HEK293 (cell line): ENCODE data around the gene PAIP2.

ENCODE experiments used
- CTCF ChIA-PET: fragments of 350-600 bp; formaldehyde crosslinking; extraction: SDS; loops from one replicate; lab custom pipeline; 2021; ENCODE audit warnings: antibody characterized with exemption; lab: Yijun Ruan, JAX
- POLR2A ChIA-PET: fragments of 300-600 bp; formaldehyde crosslinking; extraction: SDS; loops from one replicate; lab custom pipeline; 2020; ENCODE audit warnings: antibody characterized with exemption, inconsistent platforms; lab: Yijun Ruan, JAX
- H3K27ac ChIP-seq: fragments of 200-500 bp; sonication (Bioruptor generic); 2 replicates; pipeline ENCODE4 v1.5.1; 2014; ENCODE audit warnings: low read depth, low read length, control low read depth, inconsistent platforms; ENCODE audit errors: extremely low read depth
- H3K36me3 ChIP-seq, 2 experiments: fragments of 200-500 bp in 1 of 2; sonication (Bioruptor generic) in 1 of 2; 1 replicate in 1 of 2; 2 replicates in 1 of 2; pipeline ENCODE4 v1.5.1; 2014 to 2017; ENCODE audit warnings: inconsistent platforms in 2 of 2, low read length in 2 of 2; ENCODE audit not compliant: control insufficient read depth in 2 of 2, insufficient read depth in 1 of 2
- H3K4me1 ChIP-seq: fragments of 200-500 bp; sonication (Bioruptor generic); 2 replicates; pipeline ENCODE4 v1.5.1; 2014; ENCODE audit warnings: mild to moderate bottlenecking, low read length, inconsistent platforms; ENCODE audit not compliant: control insufficient read depth, insufficient read depth
- H3K4me3 ChIP-seq: 2 replicates; pipeline ENCODE4 v1.5.1; 2011; ENCODE audit warnings: low read depth, mild to moderate bottlenecking, control low read depth, low read length, moderate library complexity
- H3K9me3 ChIP-seq: fragments of 200-500 bp; sonication (Bioruptor generic); 2 replicates; pipeline ENCODE4 v1.5.1; 2014; ENCODE audit warnings: low read depth, low read length, inconsistent platforms; ENCODE audit not compliant: control insufficient read depth, insufficient read depth
- FEZF1 ChIP-seq: fragments of 450-650 bp; formaldehyde crosslinking; IDR thresholded peaks from 2 replicates; pipeline ENCODE4 v1.5.1; 2016; ENCODE audit warnings: missing biosample characterization, missing genetic modification characterization
- MYNN ChIP-seq: fragments of 450-650 bp; formaldehyde crosslinking; IDR thresholded peaks from 2 replicates; pipeline ENCODE4 v1.5.1; 2016; ENCODE audit warnings: missing biosample characterization, missing genetic modification characterization, borderline replicate concordance
- RBAK ChIP-seq: fragments of 450-650 bp; formaldehyde crosslinking; IDR thresholded peaks from 2 replicates; pipeline ENCODE4 v1.5.1; 2016; ENCODE audit warnings: missing biosample characterization, missing genetic modification characterization
- SCRT1 ChIP-seq: fragments of 450-650 bp; formaldehyde crosslinking; IDR thresholded peaks from 2 replicates; pipeline ENCODE4 v1.5.1; 2016; ENCODE audit warnings: missing biosample characterization, missing genetic modification characterization, borderline replicate concordance
- SCRT2 ChIP-seq: fragments of 450-650 bp; formaldehyde crosslinking; IDR thresholded peaks from 2 replicates; pipeline ENCODE4 v1.5.1; 2016; ENCODE audit warnings: missing biosample characterization, missing genetic modification characterization
- ZNF114 ChIP-seq: fragments of 450-650 bp; formaldehyde crosslinking; IDR thresholded peaks from 2 replicates; pipeline ENCODE4 v1.5.0; 2017; ENCODE audit warnings: missing biosample characterization, missing genetic modification characterization
- ZNF23 ChIP-seq: fragments of 450-650 bp; formaldehyde crosslinking; IDR thresholded peaks from 2 replicates; pipeline ENCODE4 v1.5.1; 2016; ENCODE audit warnings: missing biosample characterization, missing genetic modification characterization, borderline replicate concordance
- ZNF391 ChIP-seq: fragments of 450-650 bp; formaldehyde crosslinking; IDR thresholded peaks from 2 replicates; pipeline ENCODE4 v1.5.1; 2016; ENCODE audit warnings: low read depth, missing biosample characterization, missing genetic modification characterization, borderline replicate concordance
- ZNF404 ChIP-seq: fragments of 450-650 bp; formaldehyde crosslinking; IDR thresholded peaks from 2 replicates; pipeline ENCODE4 v1.5.1; 2017; ENCODE audit warnings: missing biosample characterization, missing genetic modification characterization
- ZNF548 ChIP-seq: fragments of 450-650 bp; formaldehyde crosslinking; IDR thresholded peaks from 2 replicates; pipeline ENCODE4 v1.5.1; 2016; ENCODE audit warnings: missing biosample characterization, missing genetic modification characterization
- ZNF580 ChIP-seq: fragments of 450-650 bp; formaldehyde crosslinking; IDR thresholded peaks from 2 replicates; pipeline ENCODE4 v1.5.1; 2016; ENCODE audit warnings: missing biosample characterization, missing genetic modification characterization
- ZNF621 ChIP-seq: fragments of 450-650 bp; formaldehyde crosslinking; IDR thresholded peaks from 2 replicates; pipeline ENCODE4 v1.5.1; 2017; ENCODE audit warnings: missing biosample characterization, missing genetic modification characterization
- ZNF664 ChIP-seq: fragments of 450-650 bp; formaldehyde crosslinking; IDR thresholded peaks from 2 replicates; pipeline ENCODE4 v1.5.1; 2016; ENCODE audit warnings: missing biosample characterization, missing genetic modification characterization
- ZNF701 ChIP-seq: fragments of 450-650 bp; formaldehyde crosslinking; IDR thresholded peaks from 2 replicates; pipeline ENCODE4 v1.5.1; 2016; ENCODE audit warnings: missing biosample characterization, missing genetic modification characterization
- ZSCAN16 ChIP-seq: fragments of 450-650 bp; formaldehyde crosslinking; IDR thresholded peaks from 2 replicates; pipeline ENCODE4 v1.5.1; 2016; ENCODE audit warnings: missing biosample characterization, missing genetic modification characterization
- TF ChIP-seq, protein P1 (sequence below): fragments of 450-650 bp; formaldehyde crosslinking; IDR thresholded peaks from 2 replicates; pipeline ENCODE4 v1.5.1; 2016; ENCODE audit warnings: missing biosample characterization, missing genetic modification characterization
- TF ChIP-seq, protein P2 (sequence below): fragments of 450-650 bp; formaldehyde crosslinking; IDR thresholded peaks from 2 replicates; pipeline ENCODE4 v1.5.1; 2016; ENCODE audit warnings: missing biosample characterization, missing genetic modification characterization, borderline replicate concordance

Gene PAIP2

DNA sequence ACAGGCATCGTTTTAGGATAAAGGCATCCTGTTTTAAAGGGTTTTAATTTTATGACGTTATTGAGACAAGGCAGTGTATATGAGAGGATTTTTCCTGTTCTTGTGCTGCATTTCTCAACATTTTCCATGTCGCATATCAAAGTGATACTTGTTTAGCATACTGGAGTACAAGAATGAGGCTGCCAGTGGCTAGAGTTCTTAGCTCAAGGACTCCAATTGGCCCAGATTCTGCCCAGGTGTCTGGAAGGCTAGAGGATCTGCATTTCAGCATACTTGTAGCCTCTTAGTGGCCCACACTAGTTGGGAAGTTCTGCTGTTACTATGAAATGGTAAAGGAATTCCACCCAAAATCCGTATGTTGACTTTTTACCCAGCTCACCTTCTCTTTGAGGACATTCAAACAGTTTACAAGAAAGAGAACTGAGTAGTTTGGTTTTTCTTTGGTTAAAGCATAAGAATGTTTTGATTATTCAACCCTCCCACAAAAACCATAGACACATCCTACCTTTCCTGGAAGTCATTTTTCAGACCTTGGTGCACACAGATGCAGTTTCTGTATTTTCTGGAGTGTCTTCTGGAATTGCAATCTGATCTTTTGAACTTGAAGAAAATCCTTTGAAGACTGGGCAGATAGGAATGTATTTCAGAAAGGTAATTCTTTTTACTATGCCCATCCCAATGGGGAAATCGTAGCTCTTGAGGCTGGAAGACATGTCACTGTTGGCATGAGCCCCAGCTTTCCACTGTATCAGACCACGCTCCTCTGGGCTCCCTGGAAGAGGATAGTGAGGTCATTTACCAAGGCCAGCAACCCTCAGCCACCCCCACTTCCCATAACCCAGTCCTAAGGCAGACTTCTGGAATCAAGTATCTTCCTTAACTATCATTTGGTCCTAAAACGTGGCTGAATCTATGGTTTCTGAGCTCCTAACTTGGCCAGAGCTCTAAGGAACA, 30.1 kb downstream of the PAIP2 start:
- CTCF ChIA-PET: interaction anchor here (0.7 to 1.3 kb wide), 2 partner anchors 29 to 52 kb away, joined by 3 to 4 read pairs; no protein-coding TSS in a partner anchor
- no peak for TF ChIP-seq MYNN
- TF ChIP-seq ZNF548 (tag by site-specific recombination): peak; percentile 69
- no peak overlapping the region for H3K4me3 ChIP-seq
- H3K4me1 ChIP-seq: no peaks in the 10 kb centered on the region
- no peak overlapping the region for H3K27ac ChIP-seq
- H3K9me3 ChIP-seq: no peaks in the 10 kb centered on the region
- H3K36me3 ChIP-seq: peaks cover 42 to 62% of the 10 kb centered on the region in 2 experiments
- POLR2A ChIA-PET: interaction anchor here (0.6 kb wide), 1 partner anchor 80 kb away, joined by 4 read pairs; no protein-coding TSS in a partner anchor

GRCh38 chr5:139374909-139375308, 33.3 kb downstream of the PAIP2 start:
- CTCF ChIA-PET: interaction anchor here (1.2 kb wide), 1 partner anchor 33 kb away, joined by 5 read pairs; the partner anchor contains the start of gene PAIP2
- POLR2A ChIA-PET: interaction anchor here (0.6 kb wide), 1 partner anchor 273 kb away, joined by 4 read pairs; the partner anchor contains the start of gene CXXC5
- Histone ChIP-seq H3K4me3 (no peak overlapping the region), H3K36me3 (peaks cover 21 to 35% of the 10 kb centered on the region in 2 experiments; a peak in 2 of 3 replicates), H3K4me1 (no peaks in the 10 kb centered on the region), H3K27ac (no peak overlapping the region), H3K9me3 (no peaks in the 10 kb centered on the region)
- TF ChIP-seq SCRT1 (tag by site-specific recombination): 0 out of 2 replicates have a peak, but pooled peaks have one; percentile 25
- 0 out of 2 replicates have a peak, but pooled peaks have one; percentile 21 for TF ChIP-seq SCRT2
- no peak for TF ChIP-seq ZNF114 (tag by site-specific recombination)
- TF ChIP-seq ZNF701 (tag by site-specific recombination): no peak
- no peak for TF ChIP-seq FEZF1
- no peak for TF ChIP-seq ZNF391 (tag by site-specific recombination)
- TF ChIP-seq ZNF621 (tag by site-specific recombination): no peak
- TF ChIP-seq, protein P1, sequence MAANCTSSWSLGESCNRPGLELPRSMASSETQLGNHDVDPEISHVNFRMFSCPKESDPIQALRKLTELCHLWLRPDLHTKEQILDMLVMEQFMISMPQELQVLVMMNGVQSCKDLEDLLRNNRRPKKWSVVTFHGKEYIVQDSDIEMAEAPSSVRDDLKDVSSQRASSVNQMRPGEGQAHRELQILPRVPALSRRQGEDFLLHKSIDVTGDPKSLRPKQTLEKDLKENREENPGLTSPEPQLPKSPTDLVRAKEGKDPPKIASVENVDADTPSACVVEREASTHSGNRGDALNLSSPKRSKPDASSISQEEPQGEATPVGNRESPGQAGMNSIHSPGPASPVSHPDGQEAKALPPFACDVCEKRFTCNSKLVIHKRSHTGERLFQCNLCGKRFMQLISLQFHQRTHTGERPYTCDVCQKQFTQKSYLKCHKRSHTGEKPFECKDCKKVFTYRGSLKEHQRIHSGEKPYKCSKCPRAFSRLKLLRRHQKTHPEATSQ (tag by site-specific recombination): no peak
- TF ChIP-seq, protein P2, sequence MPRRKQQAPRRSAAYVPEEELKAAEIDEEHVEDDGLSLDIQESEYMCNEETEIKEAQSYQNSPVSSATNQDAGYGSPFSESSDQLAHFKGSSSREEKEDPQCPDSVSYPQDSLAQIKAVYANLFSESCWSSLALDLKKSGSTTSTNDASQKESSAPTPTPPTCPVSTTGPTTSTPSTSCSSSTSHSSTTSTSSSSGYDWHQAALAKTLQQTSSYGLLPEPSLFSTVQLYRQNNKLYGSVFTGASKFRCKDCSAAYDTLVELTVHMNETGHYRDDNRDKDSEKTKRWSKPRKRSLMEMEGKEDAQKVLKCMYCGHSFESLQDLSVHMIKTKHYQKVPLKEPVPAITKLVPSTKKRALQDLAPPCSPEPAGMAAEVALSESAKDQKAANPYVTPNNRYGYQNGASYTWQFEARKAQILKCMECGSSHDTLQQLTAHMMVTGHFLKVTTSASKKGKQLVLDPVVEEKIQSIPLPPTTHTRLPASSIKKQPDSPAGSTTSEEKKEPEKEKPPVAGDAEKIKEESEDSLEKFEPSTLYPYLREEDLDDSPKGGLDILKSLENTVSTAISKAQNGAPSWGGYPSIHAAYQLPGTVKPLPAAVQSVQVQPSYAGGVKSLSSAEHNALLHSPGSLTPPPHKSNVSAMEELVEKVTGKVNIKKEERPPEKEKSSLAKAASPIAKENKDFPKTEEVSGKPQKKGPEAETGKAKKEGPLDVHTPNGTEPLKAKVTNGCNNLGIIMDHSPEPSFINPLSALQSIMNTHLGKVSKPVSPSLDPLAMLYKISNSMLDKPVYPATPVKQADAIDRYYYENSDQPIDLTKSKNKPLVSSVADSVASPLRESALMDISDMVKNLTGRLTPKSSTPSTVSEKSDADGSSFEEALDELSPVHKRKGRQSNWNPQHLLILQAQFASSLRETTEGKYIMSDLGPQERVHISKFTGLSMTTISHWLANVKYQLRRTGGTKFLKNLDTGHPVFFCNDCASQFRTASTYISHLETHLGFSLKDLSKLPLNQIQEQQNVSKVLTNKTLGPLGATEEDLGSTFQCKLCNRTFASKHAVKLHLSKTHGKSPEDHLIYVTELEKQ (tag by site-specific recombination): no peak
- TF ChIP-seq ZNF23 (tag by site-specific recombination): no peak
- TF ChIP-seq RBAK (tag by site-specific recombination): no peak
- no peak for TF ChIP-seq ZNF664
- TF ChIP-seq ZNF404 (tag by site-specific recombination): no peak

GRCh38 chr5:139376364-139376763, 34.7 kb downstream of the PAIP2 start:
- POLR2A ChIA-PET: interaction anchor here (0.6 kb wide), 1 partner anchor 8 kb away, joined by 3 read pairs; no protein-coding TSS in a partner anchor
- Histone ChIP-seq H3K4me1 (no peaks in the 10 kb centered on the region), H3K27ac (no peak overlapping the region), H3K36me3 (peaks cover 10 to 26% of the 10 kb centered on the region in 2 experiments; a peak in 2 of 3 replicates), H3K9me3 (no peaks in the 10 kb centered on the region), H3K4me3 (no peak overlapping the region)
- CTCF ChIA-PET: interaction anchor here (0.6 kb wide), 1 partner anchor 9 kb away, joined by 3 read pairs; no protein-coding TSS in a partner anchor
- TF ChIP-seq ZSCAN16 (tag by site-specific recombination): peak; percentile 95
- TF ChIP-seq ZNF580 (tag by site-specific recombination): no peak
